H1 (cell line): Measurements from ENCODE around the gene MGLL. TPM values are rescaled to one million over a fixed set of nuclear protein-coding genes. Genes with fewer than 3 reads are reported as not detected.
A peak's percentile ranks its signal among the peaks of the same experiment; 100 is the strongest.

Source experiments
- CTCF ChIA-PET: fragments of 300-600 bp; sonication (Branson Sonifier 250); formaldehyde crosslinking; loops from one replicate; lab custom pipeline; 2021; ENCODE audit not compliant: partially characterized antibody; lab: Charles Lee
- POLR2A ChIA-PET: fragments of 300-600 bp; sonication (Branson Sonifier 250); formaldehyde crosslinking; loops from one replicate; lab custom pipeline; 2021; ENCODE audit warnings: inconsistent platforms; ENCODE audit not compliant: partially characterized antibody; lab: Charles Lee
- DNase-seq, 2 experiments: peaks; one replicate each; pipeline versions ENCODE4 v3.0.0 to v3.0.0-alpha.2; 2010 to 2022; ENCODE audit warnings: low spot score in 2 of 2, low read depth in 1 of 2, mixed read lengths in 1 of 2
- FAIRE-seq: peaks from 2 replicates; lab custom pipeline; 2011; peaks lifted over from hg19 to GRCh38; lab: Jason Lieb, UNC
- H2AFZ ChIP-seq: 2 replicates; pipeline ENCODE4 v1.8.1; 2012; ENCODE audit warnings: low read length, inconsistent platforms
- H2AK5ac ChIP-seq: 2 replicates; pipeline ENCODE4 v1.6.1; 2013; ENCODE audit warnings: low read depth, low read length
- H2BK120ac ChIP-seq: replicated peaks from 2 replicates; pipeline ENCODE3; 2013; ENCODE audit warnings: low read depth, low read length, inconsistent platforms
- H2BK12ac ChIP-seq: 2 replicates; pipeline ENCODE4 v1.6.1; 2013; ENCODE audit warnings: low read depth, low read length
- H2BK15ac ChIP-seq: 2 replicates; pipeline ENCODE4 v1.6.1; 2013; ENCODE audit warnings: low read length
- H2BK20ac ChIP-seq: 2 replicates; pipeline ENCODE4 v1.6.1; 2013; ENCODE audit warnings: low read length
- H2BK5ac ChIP-seq: 2 replicates; pipeline ENCODE4 v1.6.1; 2013; ENCODE audit warnings: low read depth, low read length
- H3K14ac ChIP-seq: 2 replicates; pipeline ENCODE4 v1.6.1; 2013; ENCODE audit warnings: inconsistent platforms; ENCODE audit not compliant: insufficient read length
- H3K18ac ChIP-seq: 2 replicates; pipeline ENCODE4 v1.6.1; 2013; ENCODE audit warnings: low read length; ENCODE audit errors: extremely low read depth
- H3K23ac ChIP-seq: 2 replicates; pipeline ENCODE4 v1.6.1; 2013; ENCODE audit warnings: inconsistent platforms; ENCODE audit not compliant: insufficient read length
- H3K23me2 ChIP-seq: 2 replicates; pipeline ENCODE4 v1.6.1; 2013; ENCODE audit warnings: low read depth, low read length
- H3K27ac ChIP-seq: 2 replicates; pipeline ENCODE4 v1.6.1; 2011; ENCODE audit warnings: low read depth, low read length, inconsistent platforms
- H3K27me3 ChIP-seq, 4 experiments: replicated peaks in 1 of 4; 1 replicate in 1 of 4; 2 replicates in 3 of 4; pipeline versions ENCODE4 v1.6.1 to v1.8.1; 2011 to 2013; ENCODE audit warnings: low read length in 3 of 4, mild to moderate bottlenecking in 3 of 4, inconsistent platforms in 2 of 4, mixed read lengths in 2 of 4, moderate library complexity in 1 of 4; ENCODE audit not compliant: control insufficient read depth in 3 of 4, insufficient read depth in 3 of 4; ENCODE audit errors: extremely low read depth in 1 of 4
- H3K36me3 ChIP-seq, 4 experiments: 2 replicates each; pipeline versions ENCODE4 v1.6.1 to v1.8.1; 2011 to 2013; ENCODE audit warnings: mild to moderate bottlenecking in 4 of 4, low read length in 3 of 4, moderate library complexity in 2 of 4, control low read depth in 1 of 4, inconsistent platforms in 1 of 4; ENCODE audit not compliant: insufficient read depth in 4 of 4, control insufficient read depth in 2 of 4
- H3K4ac ChIP-seq: replicated peaks from 2 replicates; pipeline ENCODE3; 2013; ENCODE audit warnings: low read length, low read depth, mixed read lengths, inconsistent platforms; ENCODE audit not compliant: insufficient read length
- H3K4me1 ChIP-seq, 4 experiments: replicated peaks in 1 of 4; 1 replicate in 1 of 4; 2 replicates in 3 of 4; pipeline versions ENCODE4 v1.6.1 to v1.8.1; 2011 to 2013; ENCODE audit warnings: low read length in 3 of 4, inconsistent platforms in 2 of 4, mixed read lengths in 1 of 4; ENCODE audit not compliant: insufficient read depth in 4 of 4, control insufficient read depth in 3 of 4
- H3K4me2 ChIP-seq, 2 experiments: 2 replicates each; pipeline versions ENCODE4 v1.6.1 to v1.8.1; 2011 to 2013; ENCODE audit warnings: low read depth in 2 of 2, low read length in 2 of 2, control low read depth in 1 of 2, inconsistent platforms in 1 of 2, mild to moderate bottlenecking in 1 of 2; ENCODE audit not compliant: insufficient read depth in 1 of 2
- H3K4me3 ChIP-seq, 4 experiments: fragments of 200-600, 300-600 bp in 1 of 4; sonication (generic), shearing (Covaris generic), sonication (Bioruptor Twin) in 1 of 4; 2 replicates each; pipeline versions ENCODE4 v1.5.1 to v1.8.1; 2011 to 2016; ENCODE audit warnings: low read length in 4 of 4, low read depth in 3 of 4, control low read depth in 2 of 4, inconsistent platforms in 2 of 4, mild to moderate bottlenecking in 2 of 4, mixed read lengths in 1 of 4, moderate library complexity in 1 of 4; ENCODE audit not compliant: insufficient read depth in 2 of 4; ENCODE audit errors: extremely low read depth in 1 of 4
- H3K56ac ChIP-seq: replicated peaks from 2 replicates; pipeline ENCODE3; 2013; ENCODE audit warnings: low read depth, mild to moderate bottlenecking, mixed read lengths, low read length, inconsistent platforms; ENCODE audit not compliant: insufficient read length
- H3K79me1 ChIP-seq: 2 replicates; pipeline ENCODE4 v1.6.1; 2013; ENCODE audit warnings: low read depth, low read length, control low read depth
- H3K79me2 ChIP-seq, 2 experiments: 2 replicates each; pipeline versions ENCODE4 v1.6.1 to v1.8.1; 2012 to 2013; ENCODE audit warnings: low read length in 2 of 2, mild to moderate bottlenecking in 2 of 2, inconsistent platforms in 1 of 2; ENCODE audit not compliant: insufficient read depth in 2 of 2, control insufficient read depth in 1 of 2
- H3K9ac ChIP-seq, 4 experiments: replicated peaks in 1 of 4; 1 replicate in 1 of 4; 2 replicates in 3 of 4; pipeline versions ENCODE4 v1.6.1 to v1.8.1; 2011 to 2013; ENCODE audit warnings: low read depth in 3 of 4, low read length in 3 of 4, control low read depth in 2 of 4, mild to moderate bottlenecking in 2 of 4, moderate library complexity in 2 of 4, inconsistent platforms in 1 of 4; ENCODE audit errors: extremely low read depth in 1 of 4
- H3K9me3 ChIP-seq, 2 experiments: 2 replicates each; pipeline versions ENCODE4 v1.6.1 to v1.8.1; 2012 to 2013; ENCODE audit warnings: mild to moderate bottlenecking in 2 of 2, moderate library complexity in 2 of 2, control low read depth in 1 of 2, inconsistent platforms in 1 of 2, low read depth in 1 of 2, low read length in 1 of 2, mixed read lengths in 1 of 2; ENCODE audit not compliant: insufficient read depth in 2 of 2
- H4K20me1 ChIP-seq, 2 experiments: replicated peaks in 1 of 2; 2 replicates each; pipeline versions ENCODE3 to v1.8.1; 2011 to 2013; ENCODE audit warnings: inconsistent platforms in 2 of 2, low read length in 2 of 2, mild to moderate bottlenecking in 1 of 2; ENCODE audit not compliant: insufficient read depth in 2 of 2, control insufficient read depth in 1 of 2
- H4K5ac ChIP-seq: 2 replicates; pipeline ENCODE4 v1.6.1; 2013; ENCODE audit warnings: low read length, low read depth, mixed read lengths, inconsistent platforms; ENCODE audit not compliant: insufficient read length
- H4K8ac ChIP-seq: 2 replicates; pipeline ENCODE4 v1.8.0; 2013; ENCODE audit warnings: mild to moderate bottlenecking, moderate library complexity, low read length, inconsistent platforms; ENCODE audit not compliant: insufficient read depth; ENCODE audit errors: extremely low read depth
- H4K91ac ChIP-seq: replicated peaks from 2 replicates; pipeline ENCODE3; 2013; ENCODE audit warnings: low read length, mixed read lengths, inconsistent platforms; ENCODE audit not compliant: insufficient read length
- BACH1 ChIP-seq: IDR thresholded peaks from 2 replicates; pipeline ENCODE4 v1.6.1; 2012; ENCODE audit warnings: low read length, improper control_type of control experiment
- NRF1 ChIP-seq: IDR thresholded peaks from 2 replicates; pipeline ENCODE4 v1.6.1; 2011; ENCODE audit warnings: mild to moderate bottlenecking, low read depth, low read length, improper control_type of control experiment
- WGBS, 2 experiments: shearing (Covaris generic) in 1 of 2; methylation state at CpG; one replicate each; pipeline versions ENCODE4 v1.1.6 to v1.1.7; 2013 to 2015; ENCODE audit warnings: low lambda C conversion rate in 2 of 2, mixed read lengths in 2 of 2, inconsistent platforms in 1 of 2, low coverage in 1 of 2, missing lambda C conversion rate in 1 of 2; ENCODE audit not compliant: insufficient replicate concordance in 2 of 2, insufficient coverage in 1 of 2, insufficient read length in 1 of 2; ENCODE audit errors: extremely low coverage in 1 of 2, missing lambda C conversion rate in 1 of 2; 5-methylcytosine and 5-hydroxymethylcytosine counted together
- polyA plus RNA-seq, 7 experiments: library from polyadenylated mRNA; depleted of rRNA in 3 of 7; stranded (reverse) in 5 of 7; unstranded in 2 of 7; fragments of >200 nt in 5 of 7; fragments of 200-250 nt in 2 of 7; gene quantifications; 1 replicate in 5 of 7; 2 replicates in 1 of 7; 4 replicates in 1 of 7; pipeline versions ENCODE4 v1.2.1 to v1.2.3, GENCODE V29; 2011 to 2013; ENCODE audit warnings: missing spikeins in 2 of 7, mixed read lengths in 2 of 7
- total RNA-seq: library from RNA; stranded (reverse); fragmentation: NEBNext Ultra II Directional; extraction: Animal tissue kit (Norgen Biotek cat#: 25700); gene quantifications from 2 replicates; pipeline ENCODE4 v1.2.1, GENCODE V29; 2021

Gene MGLL
- total and polyA plus RNA-seq, 2 of the 8 experiments (the other 6 are each of a cell fraction or from before 2014, with no cell fraction given), result 0.05 to 0.34 TPM

DNA sequence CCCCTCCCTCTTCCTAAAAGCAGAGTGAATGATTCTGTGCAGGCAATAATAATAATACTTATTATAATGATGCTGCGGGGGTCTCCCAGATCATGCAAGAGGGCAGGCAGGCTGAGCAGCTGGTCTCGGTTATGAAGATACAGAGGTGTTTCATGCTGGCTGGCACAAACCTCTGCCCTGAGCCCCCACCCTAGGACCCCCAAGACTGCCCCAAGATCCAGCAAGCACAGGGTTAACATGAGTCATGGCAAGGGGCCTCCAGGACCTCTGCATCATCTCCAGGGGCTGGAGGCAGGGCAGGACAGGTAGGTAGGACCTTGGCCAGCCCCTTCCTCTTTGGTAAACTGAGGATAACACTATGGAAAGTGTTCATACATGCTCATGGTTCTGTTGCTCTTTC lies 2.7 kb downstream of the MGLL start:
- Histone ChIP-seq H2BK15ac (no peak overlapping the region), H3K27ac (no peak overlapping the region), H3K18ac (no peak overlapping the region), H3K23ac (no peak overlapping the region), H2AK5ac (0 out of 2 replicates have a peak overlapping the region, but pooled peaks have one; percentile 20), H3K9ac (no peak overlapping the region), H2AFZ (no peak overlapping the region), H3K9me3 (no peaks in the 10 kb centered on the region), H4K5ac (no peak overlapping the region), H3K36me3 (no peaks in the 10 kb centered on the region), H3K23me2 (peaks cover 9% of the 10 kb centered on the region; the same call in 1 of the 2 replicates), H3K56ac (no peak overlapping the region), H4K91ac (no peak overlapping the region), H3K27me3 (peaks cover 11 to 31% (median 25%) of the 10 kb centered on the region in 4 experiments; a peak in 6 of 7 replicates), H3K4me1 (peaks cover 0 to 10% (median 1%) of the 10 kb centered on the region in 4 experiments; a peak in 6 of 7 replicates), H2BK120ac (no peak overlapping the region), H2BK5ac (no peak overlapping the region), H3K14ac (no peak overlapping the region), H4K8ac (no peak overlapping the region), H3K4ac (no peak overlapping the region), H3K4me3 (no peak overlapping the region), H3K4me2 (no peak overlapping the region), H2BK12ac (no peak overlapping the region), H4K20me1 (peaks cover 0 to 3% of the 10 kb centered on the region in 2 experiments), H3K79me1 (no peaks in the 10 kb centered on the region), H2BK20ac (no peak overlapping the region), H3K79me2 (no peaks in the 10 kb centered on the region)
- DNase-seq (no peak), FAIRE-seq (no peak)
- POLR2A ChIA-PET, result no interaction called here
- CTCF ChIA-PET, result interaction anchor here (0.7 to 5.7 kb wide), 7 partner anchors 11 to 140 kb away, joined by 3 to 28 read pairs (median 4); no protein-coding TSS in a partner anchor
- TF ChIP-seq BACH1, result no peak
- TF ChIP-seq NRF1, result no peak
- 82% methylated on average over 2 of the region's 2 CpGs; no CpG with 5 or more reads in 1 of the 2 experiments for WGBS, 2 experiments
